ENCODE measurements around the gene ZNF584.

The ZNF584 gene

GRCh38 chr19:58385891-58386575 is 22.4 kb upstream of the ZNF584 start:
- DNase-seq (ENCODE audit: low read depth in 2 of 2, low spot score in 1 of 2) = no peak

- peak; percentile 86 to 92 for DNase-seq (ENCODE audit: low read depth in 2 of 2, low spot score in 1 of 2)
Observed at GRCh38 chr19:58386576-58387337, 21.7 kb upstream of the ZNF584 start, which contains the start of gene RPS5. Gene RPS5 (plus strand): TSS chr19:58387269. CDS start chr19:58388138, 869 bp downstream.

DNA sequence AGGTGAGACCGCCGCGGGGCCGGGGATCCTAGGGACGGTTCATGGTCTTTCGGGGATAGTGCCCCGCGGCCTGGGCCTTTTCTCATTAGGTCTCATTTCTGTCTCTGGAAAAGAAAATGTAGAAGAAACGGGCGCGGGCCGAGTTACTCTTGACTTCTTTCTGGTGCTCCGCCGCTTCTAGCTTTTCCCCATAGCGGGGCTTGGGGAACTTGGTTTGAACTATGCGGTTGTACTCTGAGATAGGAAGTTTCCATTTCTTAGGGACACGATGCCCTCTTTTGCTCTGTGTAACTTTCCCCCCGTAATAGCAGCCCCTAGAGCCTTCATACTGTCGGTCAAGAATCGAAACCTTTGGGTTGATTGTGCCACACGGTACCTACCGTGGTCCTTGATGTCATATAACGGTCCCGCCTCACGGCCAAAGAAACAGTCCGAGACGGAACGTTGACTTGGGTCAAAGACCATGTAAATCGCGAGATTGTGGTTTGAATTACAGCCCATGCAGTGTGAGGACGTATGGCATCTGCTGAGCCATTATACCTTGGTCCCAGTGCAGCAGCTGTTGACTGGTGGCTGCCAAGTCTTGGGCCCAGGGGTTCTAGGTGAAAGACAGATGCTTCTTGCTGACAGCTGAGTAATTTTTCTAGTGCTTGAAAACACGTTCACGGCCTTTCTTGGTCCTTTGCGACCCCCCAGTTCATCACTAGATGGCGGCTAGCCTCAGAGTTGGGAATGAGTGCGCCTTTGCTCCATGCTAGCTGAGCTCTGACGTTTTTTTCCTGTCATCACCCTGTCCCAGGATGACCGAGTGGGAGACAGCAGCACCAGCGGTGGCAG is 20.9 kb upstream of the ZNF584 start:
- DNase-seq (ENCODE audit: low read depth in 2 of 2, low spot score in 1 of 2) = no peak

- DNase-seq (ENCODE audit: low read depth in 2 of 2, low spot score in 1 of 2) = no peak
Observed at GRCh38 chr19:58388175-58388526, 20.3 kb upstream of the ZNF584 start.

DNA sequence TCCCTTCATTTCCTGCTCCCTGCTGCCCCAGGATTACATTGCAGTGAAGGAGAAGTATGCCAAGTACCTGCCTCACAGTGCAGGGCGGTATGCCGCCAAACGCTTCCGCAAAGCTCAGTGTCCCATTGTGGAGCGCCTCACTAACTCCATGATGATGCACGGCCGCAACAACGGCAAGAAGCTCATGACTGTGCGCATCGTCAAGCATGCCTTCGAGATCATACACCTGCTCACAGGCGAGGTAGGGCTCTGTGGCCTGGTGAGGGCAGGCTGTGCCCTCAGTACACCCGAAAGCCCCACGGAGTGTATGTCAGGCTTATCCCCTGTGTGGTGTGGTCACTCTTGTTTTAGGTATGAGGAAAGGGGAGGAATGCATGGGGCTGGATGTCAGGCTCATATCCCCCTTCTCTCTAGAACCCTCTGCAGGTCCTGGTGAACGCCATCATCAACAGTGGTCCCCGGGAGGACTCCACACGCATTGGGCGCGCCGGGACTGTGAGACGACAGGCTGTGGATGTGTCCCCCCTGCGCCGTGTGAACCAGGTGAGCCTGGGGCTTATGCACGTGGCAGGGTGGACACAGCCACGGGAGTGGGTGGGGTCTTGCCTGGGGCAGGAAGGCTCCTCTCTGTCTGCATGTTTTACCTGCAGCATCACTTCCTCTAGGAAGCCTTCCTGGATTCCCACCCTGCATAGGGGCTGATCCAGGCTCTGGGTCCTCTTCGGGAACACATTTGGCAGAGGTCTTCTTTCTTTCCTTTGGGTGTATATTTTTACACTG is 15.3 kb upstream of the ZNF584 start:
- DNase-seq (ENCODE audit: low read depth in 2 of 2, low spot score in 1 of 2) = no peak

DNA sequence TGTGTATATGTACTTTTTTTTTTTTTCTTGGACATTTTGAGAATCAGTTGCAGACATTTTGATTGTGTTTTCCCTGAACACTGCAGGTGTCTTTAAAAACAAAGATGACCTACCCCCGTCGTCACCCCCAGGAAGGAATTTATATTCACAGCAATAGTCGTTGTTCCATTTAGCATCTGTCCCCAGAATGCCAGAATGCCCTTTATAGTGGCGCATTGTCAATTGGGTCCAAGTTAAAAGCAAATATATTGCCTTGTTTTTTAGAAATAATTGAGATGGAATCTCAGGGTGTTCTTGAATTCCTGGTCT is 14.8 kb upstream of the ZNF584 start:
- no peak for DNase-seq (ENCODE audit: low read depth in 2 of 2, low spot score in 1 of 2)

DNA sequence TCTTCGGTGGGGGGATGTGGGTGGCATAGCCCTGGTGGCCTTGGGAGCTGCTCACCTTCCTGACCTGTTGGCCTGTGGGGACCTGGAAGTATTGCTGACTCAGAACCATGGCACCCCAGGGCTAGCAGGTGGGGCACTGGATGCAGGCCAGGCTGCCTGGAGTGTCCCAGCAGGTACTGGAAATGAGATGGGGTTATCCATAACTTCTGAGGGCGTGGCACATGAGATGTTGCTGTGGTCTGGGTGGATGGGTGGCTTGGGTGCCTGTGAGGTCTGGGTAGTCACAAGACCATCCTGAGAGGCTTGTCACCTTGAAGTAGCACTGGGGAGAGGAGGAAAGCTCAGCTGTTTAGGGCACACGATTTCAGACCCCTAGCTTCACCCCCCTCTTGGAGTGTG is 13.6 kb upstream of the ZNF584 start:
- DNase-seq (ENCODE audit: low read depth in 2 of 2, low spot score in 1 of 2) = no peak

GRCh38 chr19:58395220-58395978 is 13.1 kb upstream of the ZNF584 start, which contains the start of gene RNF225:
Gene RNF225 (plus strand): TSS chr19:58395656. CDS start chr19:58396090, 434 bp downstream.
- DNase-seq (ENCODE audit: low read depth in 2 of 2, low spot score in 1 of 2) = no peak

- no peak for DNase-seq (ENCODE audit: low read depth in 2 of 2, low spot score in 1 of 2)
Observed at GRCh38 chr19:58395979-58396627, 12.3 kb upstream of the ZNF584 start.

GRCh38 chr19:58396691-58397532 is 11.5 kb upstream of the ZNF584 start:
- no peak for DNase-seq (ENCODE audit: low read depth in 2 of 2, low spot score in 1 of 2)

GRCh38 chr19:58397533-58398037 is 10.9 kb upstream of the ZNF584 start:
- no peak for DNase-seq (ENCODE audit: low read depth in 2 of 2, low spot score in 1 of 2)

- no peak for DNase-seq (ENCODE audit: low read depth in 2 of 2, low spot score in 1 of 2)
Observed at GRCh38 chr19:58398087-58398486, 10.4 kb upstream of the ZNF584 start.

DNA sequence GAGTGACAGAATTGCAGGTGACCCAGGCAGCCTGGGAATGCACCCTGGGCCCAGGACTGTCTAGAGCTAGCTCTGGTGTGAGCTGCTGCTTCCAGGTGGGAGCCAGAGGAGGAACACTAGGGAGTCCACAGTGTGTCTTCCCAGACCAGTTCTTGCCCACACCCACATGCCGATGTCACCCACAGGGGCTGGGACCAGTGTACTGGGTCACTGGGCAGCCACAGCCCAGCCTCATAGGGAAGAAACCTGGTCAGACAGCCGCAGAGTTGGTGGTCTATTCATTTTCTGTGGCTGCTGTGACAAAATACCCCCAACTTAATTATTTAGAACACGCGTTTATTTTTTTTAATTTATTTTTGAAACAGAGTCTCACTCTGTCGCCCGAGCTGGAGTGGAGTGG is 9.9 kb upstream of the ZNF584 start:
- no peak for DNase-seq (ENCODE audit: low read depth in 2 of 2, low spot score in 1 of 2)

- no peak for DNase-seq (ENCODE audit: low read depth in 2 of 2, low spot score in 1 of 2)
Observed at GRCh38 chr19:58399903-58400302, 8.5 kb upstream of the ZNF584 start.

DNA sequence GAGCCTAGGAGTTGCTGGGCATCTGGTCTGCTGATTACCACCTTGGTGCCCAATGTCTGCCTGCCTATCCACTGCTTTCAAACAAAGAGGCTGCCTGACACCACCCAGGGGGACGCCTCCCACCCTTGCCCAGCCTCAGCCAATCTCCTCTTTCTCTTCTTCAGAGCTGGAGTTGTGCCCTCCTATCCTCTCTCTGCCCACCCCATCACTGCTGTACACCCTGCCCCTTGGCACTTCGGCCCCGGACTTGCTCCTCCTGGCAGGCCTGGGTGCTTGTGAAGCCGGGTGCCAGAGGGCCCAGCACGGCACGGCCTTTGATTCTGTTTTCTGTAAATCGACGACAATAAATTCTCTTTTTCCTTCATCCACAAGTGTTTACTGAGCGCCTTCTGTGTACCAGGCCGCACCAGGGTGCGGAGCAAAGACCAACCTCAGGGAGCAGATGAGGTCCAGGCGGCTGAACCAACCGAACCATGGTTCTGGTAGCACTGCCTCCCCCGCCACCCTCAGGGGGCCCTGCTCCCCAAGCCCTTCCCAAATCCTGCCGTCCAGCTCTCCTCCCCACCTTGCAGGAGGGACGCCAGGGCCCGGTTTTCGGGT is 8.0 kb upstream of the ZNF584 start:
- DNase-seq (ENCODE audit: low read depth in 2 of 2, low spot score in 1 of 2) = no peak

GRCh38 chr19:58400916-58401839 is 7.3 kb upstream of the ZNF584 start:
- peak; percentile 98 for DNase-seq (ENCODE audit: low read depth in 2 of 2, low spot score in 1 of 2)

DNA sequence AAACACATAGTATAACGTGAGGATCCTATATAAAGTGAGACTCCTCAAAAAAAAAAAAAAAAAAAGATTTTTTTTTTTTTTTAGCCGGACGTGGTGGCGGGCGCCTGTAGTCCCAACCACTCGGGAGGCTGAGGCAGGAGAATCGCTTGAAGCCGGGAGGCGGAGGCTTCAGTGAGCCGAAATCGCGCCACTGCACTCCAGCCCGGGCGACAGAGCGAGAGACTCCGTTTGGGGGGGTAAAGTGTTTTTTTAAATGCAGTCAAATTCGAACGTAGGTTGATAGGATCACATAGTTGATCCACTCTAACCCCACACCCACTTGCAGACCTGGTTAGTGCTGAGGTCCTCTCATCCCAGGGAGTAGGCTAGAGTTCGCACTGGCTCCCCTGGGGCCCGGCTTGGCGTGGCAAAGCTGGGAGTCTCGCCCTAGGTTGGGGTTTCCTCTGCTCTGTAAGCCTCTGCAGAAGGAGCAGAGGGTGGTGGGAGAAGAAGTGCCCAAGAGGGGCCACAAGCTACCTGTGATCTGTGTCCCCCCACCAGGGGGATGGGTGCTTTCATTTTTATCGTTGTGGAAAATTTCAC is 6.5 kb upstream of the ZNF584 start:
- no peak for DNase-seq (ENCODE audit: low read depth in 2 of 2, low spot score in 1 of 2)
